K562 (cell line): ENCODE data around the gene FHIT. TPM values are rescaled to one million over a fixed set of nuclear protein-coding genes. Genes with fewer than 3 reads are reported as not detected.

Experiments used
- ATAC-seq: fragments of 200-7000 bp; cut with Tn5 transposase; 3 replicates; pipeline ENCODE4 v1.9.1; 2020; ENCODE audit warnings: moderate library complexity
- BruUV-seq: library from RNA; stranded (reverse); fragments of 400-500 nt; replicated peaks from 2 replicates; lab custom pipeline; 2021; lab: Mats Ljungman, UMichigan
- CTCF ChIA-PET: fragments of 300-600 bp; formaldehyde crosslinking; extraction: SDS; loops from one replicate; lab custom pipeline; 2021; ENCODE audit warnings: low intra/inter-chr PET ratio; lab: Yijun Ruan, JAX
- POLR2A ChIA-PET: fragments of 300-600, 350-650 bp; sonication (Branson Sonifier 250); formaldehyde crosslinking; extraction: SDS; loops from one replicate; lab custom pipeline; 2021; ENCODE audit warnings: antibody characterized with exemption, inconsistent platforms; lab: Yijun Ruan, JAX
- DNase-seq, 4 experiments: peaks; one replicate each; pipeline versions ENCODE4 v3.0.0 to v3.0.0-alpha.2; 2011 to 2018; ENCODE audit warnings: low spot score in 3 of 4, mixed read lengths in 3 of 4; ENCODE audit errors: extremely low read depth in 1 of 4
- FAIRE-seq: peaks from 2 replicates; lab custom pipeline; 2011; peaks lifted over from hg19 to GRCh38; lab: Jason Lieb, UNC
- H2AFZ ChIP-seq: 2 replicates; pipeline ENCODE4 v1.6.0; 2011; ENCODE audit warnings: low read depth, low read length, control low read depth, inconsistent platforms
- H3K27ac ChIP-seq: fragments of 200-600 bp; 3 replicates; pipeline ENCODE4 v1.8.0; 2011; ENCODE audit warnings: low read depth, mild to moderate bottlenecking, control low read depth, inconsistent platforms, low read length, moderate library complexity, mixed read lengths; ENCODE audit errors: extremely low read depth
- H3K27me3 ChIP-seq, 2 experiments: fragments of 300-600 bp in 1 of 2; 2 replicates in 1 of 2; 3 replicates in 1 of 2; pipeline versions ENCODE4 v1.6.0 to v1.8.0; 2011; ENCODE audit warnings: inconsistent platforms in 2 of 2, low read length in 2 of 2, mild to moderate bottlenecking in 1 of 2, mixed read lengths in 1 of 2, moderate library complexity in 1 of 2; ENCODE audit not compliant: control insufficient read depth in 2 of 2, insufficient read depth in 2 of 2
- H3K36me3 ChIP-seq: fragments of 300-600 bp; 3 replicates; pipeline ENCODE4 v1.8.0; 2011; ENCODE audit warnings: mild to moderate bottlenecking, low read length, inconsistent platforms; ENCODE audit not compliant: control insufficient read depth, insufficient read depth
- H3K4me1 ChIP-seq, 2 experiments: fragments of 200-600 bp in 1 of 2; replicated peaks in 1 of 2; 2 replicates in 1 of 2; 3 replicates in 1 of 2; pipeline versions ENCODE4 v1.5.1 to v1.8.0; 2011; ENCODE audit warnings: inconsistent platforms in 2 of 2, low read length in 2 of 2, mild to moderate bottlenecking in 1 of 2, mixed read lengths in 1 of 2, moderate library complexity in 1 of 2; ENCODE audit not compliant: control insufficient read depth in 2 of 2, insufficient read depth in 2 of 2
- H3K4me2 ChIP-seq: 2 replicates; pipeline ENCODE4 v1.6.1; 2011; ENCODE audit warnings: low read length, control low read depth, inconsistent platforms, mixed read lengths; ENCODE audit not compliant: insufficient read depth
- H3K4me3 ChIP-seq: fragments of 200-600 bp; sonication (generic), shearing (Covaris generic); 2 replicates; pipeline ENCODE4 v1.5.1; 2016; ENCODE audit warnings: control low read depth, inconsistent platforms
- H3K79me2 ChIP-seq: fragments of 200-600 bp; 3 replicates; pipeline ENCODE4 v1.8.0; 2011; ENCODE audit warnings: low read length, inconsistent platforms; ENCODE audit not compliant: control insufficient read depth, insufficient read depth
- H3K9ac ChIP-seq, 2 experiments: 2 replicates each; pipeline versions ENCODE4 v1.6.0 to v1.6.1; 2011; ENCODE audit warnings: low read depth in 2 of 2, low read length in 2 of 2, control low read depth in 1 of 2, inconsistent platforms in 1 of 2, mild to moderate bottlenecking in 1 of 2, mixed read lengths in 1 of 2; ENCODE audit not compliant: insufficient read depth in 1 of 2
- H3K9me1 ChIP-seq: one replicate; pipeline ENCODE4 v1.6.0; 2011; ENCODE audit warnings: inconsistent platforms, mild to moderate bottlenecking, low read length, moderate library complexity; ENCODE audit not compliant: control insufficient read depth, insufficient read depth
- H3K9me3 ChIP-seq: replicated peaks from 2 replicates; pipeline ENCODE4 v1.5.1; 2011; ENCODE audit warnings: low read depth, low read length, inconsistent platforms; ENCODE audit not compliant: control insufficient read depth, insufficient read depth
- H4K20me1 ChIP-seq: replicated peaks from 2 replicates; pipeline ENCODE4 v1.6.1; 2011; ENCODE audit warnings: low read length, inconsistent platforms, mixed read lengths; ENCODE audit not compliant: control insufficient read depth, insufficient read depth
- CREB5 ChIP-seq: fragments of 250-450 bp; sonication (Bioruptor Pico); IDR thresholded peaks from 2 replicates; pipeline ENCODE4 v1.5.0; 2020; ENCODE audit warnings: mild to moderate bottlenecking
- HEY1 ChIP-seq: fragments of 250-450 bp; sonication (Bioruptor Pico); IDR thresholded peaks from 2 replicates; pipeline ENCODE4 v1.5.0; 2020; ENCODE audit warnings: mild to moderate bottlenecking, moderate library complexity, borderline replicate concordance
- HLTF ChIP-seq: fragments of 450-650 bp; IDR thresholded peaks from 2 replicates; pipeline ENCODE4 v1.6.1; 2016
- WGBS: fragments of 100-300 bp; shearing (Covaris generic); methylation state at CpG from one replicate; pipeline ENCODE4 v1.1.6; 2016; ENCODE audit warnings: low coverage, mixed read lengths; ENCODE audit not compliant: insufficient coverage; ENCODE audit errors: missing lambda C conversion rate; 5-methylcytosine and 5-hydroxymethylcytosine counted together
- in situ Hi-C: fragments of 300-500 bp; cut with MboI; formaldehyde crosslinking; loops from 4 replicates; pipeline ENCODE4 v1.15.0; 2018; ENCODE audit warnings: inconsistent platforms, mixed read lengths
- intact Hi-C: fragments of 100-400 bp; cut with micrococcal nuclease; formaldehyde crosslinking; loops from 2 replicates; pipeline ENCODE4 v1.14.2; 2022
- polyA plus RNA-seq, 8 experiments: library from polyadenylated mRNA; depleted of rRNA in 4 of 8; stranded (reverse) in 5 of 8; unstranded in 3 of 8; fragments of >200 nt; fragmentation: Nextera tagmentation in 2 of 8; fragmentation: Illumina TruSeq in 1 of 8; extraction: Ambion mirVana in 2 of 8; extraction: Trizol in 1 of 8; gene quantifications; 2 replicates each; pipeline versions ENCODE4 v1.2.1 to v1.2.3, GENCODE V29; 2011 to 2014; ENCODE audit warnings: inconsistent platforms in 1 of 8, missing spikeins in 1 of 8
- total RNA-seq, 7 experiments: library from RNA; depleted of rRNA in 6 of 7; stranded (reverse); fragments of >200 nt in 6 of 7; fragmentation: Illumina TruSeq in 2 of 7; extraction: Trizol in 2 of 7; gene quantifications; 2 replicates each; pipeline versions ENCODE4 v1.2.1 to v1.2.3, GENCODE V29; 2011 to 2021; ENCODE audit warnings: low replicate concordance in 1 of 7
- TF ChIP-seq, protein P1 (sequence below): fragments of 450-650 bp; formaldehyde crosslinking; IDR thresholded peaks from 2 replicates; pipeline ENCODE4 v1.4.0; 2020; ENCODE audit warnings: mild to moderate bottlenecking, moderate library complexity
- TF ChIP-seq, protein P2 (sequence below): fragments of 250-450 bp; sonication (Bioruptor Pico); IDR thresholded peaks from 2 replicates; pipeline ENCODE4 v1.8.0; 2022; ENCODE audit warnings: moderate library complexity, mild to moderate bottlenecking, inconsistent platforms

The FHIT gene
- total and polyA plus RNA-seq, 9 of the 15 experiments (the other 6 are each of a cell fraction or from before 2014, with no cell fraction given): 1.7 to 9.1 (median 4.3) TPM

GRCh38 chr3:60629816-60630215 is 621.4 kb downstream of the FHIT start (continued):
- TF ChIP-seq HEY1 (CRISPR knock-in tag) (no peak), HLTF (no peak)

- WGBS: 0% methylated on average over 1 of the region's 1 CpG
- Histone ChIP-seq H3K4me1 (no peaks in the 10 kb centered on the region), H3K79me2 (no peaks in the 10 kb centered on the region), H3K9me3 (no peaks in the 10 kb centered on the region), H3K36me3 (no peaks in the 10 kb centered on the region), H2AFZ (no peak overlapping the region), H3K27ac (no peak overlapping the region), H4K20me1 (no peaks in the 10 kb centered on the region), H3K4me2 (no peak overlapping the region), H3K4me3 (no peak overlapping the region), H3K9ac (no peak overlapping the region), H3K9me1 (no peaks in the 10 kb centered on the region), H3K27me3 (no peaks in the 10 kb centered on the region)
- intact Hi-C loops: no loop called here
- in situ Hi-C loops: no loop called here
- CTCF ChIA-PET: no interaction called here
- FAIRE-seq (no peak), ATAC-seq (no peak), DNase-seq (no peak)
- BruUV-seq: no TSS peak
- POLR2A ChIA-PET: interaction anchor here (0.5 kb wide), 1 partner anchor 107 kb away, joined by 3 read pairs; no protein-coding TSS in a partner anchor
- TF ChIP-seq, protein P1, sequence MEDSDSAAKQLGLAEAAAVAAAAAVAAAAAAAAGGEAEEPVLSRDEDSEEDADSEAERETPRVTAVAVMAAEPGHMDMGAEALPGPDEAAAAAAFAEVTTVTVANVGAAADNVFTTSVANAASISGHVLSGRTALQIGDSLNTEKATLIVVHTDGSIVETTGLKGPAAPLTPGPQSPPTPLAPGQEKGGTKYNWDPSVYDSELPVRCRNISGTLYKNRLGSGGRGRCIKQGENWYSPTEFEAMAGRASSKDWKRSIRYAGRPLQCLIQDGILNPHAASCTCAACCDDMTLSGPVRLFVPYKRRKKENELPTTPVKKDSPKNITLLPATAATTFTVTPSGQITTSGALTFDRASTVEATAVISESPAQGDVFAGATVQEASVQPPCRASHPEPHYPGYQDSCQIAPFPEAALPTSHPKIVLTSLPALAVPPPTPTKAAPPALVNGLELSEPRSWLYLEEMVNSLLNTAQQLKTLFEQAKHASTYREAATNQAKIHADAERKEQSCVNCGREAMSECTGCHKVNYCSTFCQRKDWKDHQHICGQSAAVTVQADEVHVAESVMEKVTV: no peak
- TF ChIP-seq, protein P2, sequence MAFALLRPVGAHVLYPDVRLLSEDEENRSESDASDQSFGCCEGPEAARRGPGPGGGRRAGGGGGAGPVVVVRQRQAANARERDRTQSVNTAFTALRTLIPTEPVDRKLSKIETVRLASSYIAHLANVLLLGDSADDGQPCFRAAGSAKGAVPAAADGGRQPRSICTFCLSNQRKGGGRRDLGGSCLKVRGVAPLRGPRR (CRISPR knock-in tag): no peak
- no peak for TF ChIP-seq CREB5
Measured at GRCh38 chr3:60622349-60622748, 628.9 kb downstream of the FHIT start.
